SK-N-DZ (cell line): ENCODE measurements around the gene KIF15.
"Not testable (repeated sequence)": the region's sequence is repeated elsewhere in the genome, so short reads cannot be mapped to it uniquely, and the experiment has no call there.

Experiments
- DNase-seq: peaks from one replicate; pipeline ENCODE4 v3.0.0-alpha.2; 2015; ENCODE audit warnings: low spot score

The KIF15 gene

GRCh38 chr3:44825264-44825925 lies 63.8 kb downstream of the KIF15 start:
- DNase-seq, result peak; percentile 8

- DNase-seq, result no peak
Observed at GRCh38 chr3:44827196-44827595, 65.6 kb downstream of the KIF15 start.

GRCh38 chr3:44831232-44831631 lies 69.6 kb downstream of the KIF15 start:
- DNase-seq, result no peak

DNA sequence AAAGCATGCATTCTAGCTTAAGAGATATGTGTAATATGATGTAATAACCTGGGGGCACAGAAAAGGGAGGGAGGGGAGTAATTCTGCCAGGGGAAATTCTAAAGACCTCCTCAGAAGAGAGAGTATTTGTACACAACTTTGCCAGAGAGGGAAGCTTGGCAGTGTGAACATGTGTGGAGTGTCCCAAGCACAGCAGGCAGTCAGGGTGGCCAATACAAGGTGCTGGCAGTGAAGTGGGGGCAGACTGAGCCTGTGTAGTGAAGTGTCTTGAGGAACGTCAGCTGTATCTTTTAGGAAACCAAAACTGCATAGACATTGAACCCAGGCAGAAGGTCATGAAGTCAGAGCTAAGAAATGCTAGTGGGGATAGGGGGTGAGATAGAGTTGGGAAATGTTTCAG lies 70.4 kb downstream of the KIF15 start:
- DNase-seq, result no peak

GRCh38 chr3:44832965-44833364 lies 71.4 kb downstream of the KIF15 start:
- DNase-seq, result no peak

GRCh38 chr3:44833394-44833793 lies 71.8 kb downstream of the KIF15 start:
- DNase-seq, result no peak

DNA sequence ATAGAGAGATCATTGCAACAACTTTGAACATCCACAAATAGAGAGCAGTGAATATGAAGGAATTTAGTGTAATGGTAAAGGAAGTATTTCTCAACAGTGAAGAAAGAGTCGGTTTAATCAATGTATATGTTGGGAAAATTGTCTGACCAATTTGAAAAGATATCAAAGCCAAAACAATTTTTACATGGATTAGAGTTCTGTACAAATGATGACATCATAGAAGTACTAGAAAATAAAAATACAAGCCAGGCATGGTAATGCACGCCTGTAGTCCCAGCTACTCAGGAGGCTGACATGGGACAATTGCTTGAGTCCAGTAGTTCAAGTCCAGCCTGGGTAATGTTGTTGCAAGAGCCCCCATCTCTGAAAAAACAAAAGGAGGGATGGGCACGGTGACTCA lies 74.1 kb downstream of the KIF15 start:
- no peak for DNase-seq

DNA sequence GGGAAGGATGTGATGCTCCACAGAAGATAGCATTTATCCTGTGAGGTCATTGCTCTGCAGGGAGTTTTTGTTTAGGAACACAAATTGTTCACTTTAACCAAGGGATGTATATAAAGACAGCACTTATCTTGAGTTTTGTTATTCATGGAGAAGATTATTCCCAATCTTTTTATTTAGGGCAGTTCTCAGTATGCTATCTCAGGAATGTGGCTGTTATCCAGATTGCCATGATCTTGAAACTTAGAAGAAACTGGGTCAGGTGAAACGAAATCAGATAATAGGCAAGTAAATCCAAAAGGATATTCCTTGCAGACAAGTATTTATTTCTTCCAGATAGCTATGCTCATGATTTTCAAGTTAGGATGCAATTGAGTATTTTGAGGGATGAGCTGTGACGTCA lies 80.8 kb downstream of the KIF15 start:
- no peak for DNase-seq

GRCh38 chr3:44845528-44846520 lies 84.2 kb downstream of the KIF15 start:
- DNase-seq, result no peak

DNA sequence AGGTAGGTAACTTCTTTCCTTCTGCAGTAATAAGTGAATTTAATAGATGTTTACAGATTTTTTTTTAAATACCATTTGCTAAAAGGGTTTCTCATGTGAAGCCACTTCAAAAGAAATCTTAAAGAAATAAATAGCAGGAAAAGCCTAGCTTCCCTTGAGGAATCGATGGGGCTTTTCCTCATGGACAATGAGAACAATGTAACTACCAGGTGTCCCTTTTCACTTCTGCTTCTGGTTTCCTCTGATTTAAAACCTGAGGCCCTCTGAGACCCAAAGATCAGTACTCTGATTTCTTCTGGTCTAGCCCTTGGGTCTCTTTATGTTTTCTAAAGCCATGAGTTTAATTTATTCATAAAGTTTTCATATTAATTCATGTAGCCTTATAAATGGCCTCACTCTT lies 87.0 kb downstream of the KIF15 start:
- no peak for DNase-seq

DNA sequence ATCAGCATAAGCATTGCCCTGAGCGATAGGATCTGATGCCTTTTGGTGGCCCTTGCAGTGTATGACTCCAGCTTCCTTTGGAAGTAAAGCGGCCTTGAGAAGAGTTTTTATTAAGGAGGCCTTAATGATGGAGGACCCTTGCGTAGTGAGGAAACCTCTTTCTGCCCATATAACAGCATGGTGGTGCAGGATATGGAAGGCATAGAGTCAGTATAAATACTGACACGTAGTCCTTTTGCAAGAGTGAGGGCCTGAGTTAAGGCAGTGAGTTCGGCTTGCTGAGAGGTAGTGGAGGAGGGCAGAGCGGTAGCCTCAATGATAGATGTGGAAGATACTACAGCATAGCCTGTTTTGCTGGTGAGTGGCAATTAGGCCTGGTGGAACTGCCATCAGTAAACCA lies 95.1 kb downstream of the KIF15 start:
- DNase-seq, result not testable (repeated sequence)

DNA sequence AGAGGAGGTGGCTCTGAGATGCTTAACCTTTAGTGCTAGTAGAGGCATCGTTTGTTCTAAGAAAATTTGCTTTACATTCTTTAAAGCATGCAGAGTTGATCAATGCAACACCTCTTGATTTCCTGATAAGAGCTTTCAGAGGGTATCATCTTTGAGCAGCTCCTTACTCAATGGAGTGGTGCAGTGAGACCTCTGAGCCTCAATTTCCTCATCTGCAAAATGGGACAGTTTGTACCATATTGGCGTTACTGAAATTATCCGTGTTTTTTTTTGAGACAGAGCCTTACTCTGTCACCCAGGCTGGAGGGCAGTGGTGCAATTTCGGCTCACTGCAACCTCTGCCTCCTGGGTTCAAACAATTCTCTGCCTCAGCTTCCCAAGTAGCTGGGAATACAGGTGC lies 98.5 kb downstream of the KIF15 start:
- DNase-seq, result no peak

DNA sequence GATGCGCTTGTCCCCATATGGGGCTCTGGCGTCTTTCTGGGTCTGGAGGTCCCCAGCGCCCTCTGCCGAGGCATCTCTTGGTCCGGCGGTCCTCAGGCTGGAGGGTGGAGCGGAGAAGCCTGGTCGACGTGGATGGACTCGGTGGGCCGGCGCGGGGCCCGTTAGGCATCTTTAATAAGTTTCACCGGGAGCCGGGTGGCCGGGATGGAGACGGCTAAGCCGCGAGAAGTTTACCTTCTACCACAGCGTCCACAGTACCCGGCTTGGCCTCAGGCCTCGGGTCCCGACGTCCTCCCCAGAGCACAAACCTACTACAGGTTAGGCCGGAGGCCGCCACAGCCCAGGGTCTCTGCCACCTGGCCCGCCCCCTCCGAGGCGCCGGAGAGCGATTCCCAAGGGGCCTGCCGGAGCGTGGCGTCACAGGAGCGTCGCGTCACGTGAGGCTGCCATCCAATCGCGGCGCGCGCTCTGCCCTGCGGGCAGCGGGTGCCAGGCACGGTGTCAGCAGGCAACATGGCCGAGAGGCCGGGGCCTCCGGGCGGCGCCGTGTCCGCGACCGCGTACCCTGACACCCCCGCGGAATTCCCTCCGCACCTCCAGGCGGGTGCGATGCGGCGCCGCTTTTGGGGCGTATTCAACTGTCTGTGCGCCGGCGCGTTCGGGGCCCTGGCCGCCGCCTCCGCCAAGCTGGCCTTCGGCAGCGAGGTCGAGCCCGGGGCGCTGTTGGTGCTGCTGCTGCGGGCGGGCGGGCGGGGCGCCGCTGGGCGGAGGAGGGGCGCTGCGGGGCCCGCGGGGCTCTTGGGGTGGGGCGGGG lies 100.0 kb downstream of the KIF15 start, which contains the start of gene TMEM42:
TMEM42 (plus strand) TSS at position 501 of the 814 bp plus-strand sequence; CDS start at position 514, 13 bp downstream.
- DNase-seq, result peak; percentile 76

GRCh38 chr3:44862226-44862637 lies 100.6 kb downstream of the KIF15 start:
- DNase-seq, result no peak

DNA sequence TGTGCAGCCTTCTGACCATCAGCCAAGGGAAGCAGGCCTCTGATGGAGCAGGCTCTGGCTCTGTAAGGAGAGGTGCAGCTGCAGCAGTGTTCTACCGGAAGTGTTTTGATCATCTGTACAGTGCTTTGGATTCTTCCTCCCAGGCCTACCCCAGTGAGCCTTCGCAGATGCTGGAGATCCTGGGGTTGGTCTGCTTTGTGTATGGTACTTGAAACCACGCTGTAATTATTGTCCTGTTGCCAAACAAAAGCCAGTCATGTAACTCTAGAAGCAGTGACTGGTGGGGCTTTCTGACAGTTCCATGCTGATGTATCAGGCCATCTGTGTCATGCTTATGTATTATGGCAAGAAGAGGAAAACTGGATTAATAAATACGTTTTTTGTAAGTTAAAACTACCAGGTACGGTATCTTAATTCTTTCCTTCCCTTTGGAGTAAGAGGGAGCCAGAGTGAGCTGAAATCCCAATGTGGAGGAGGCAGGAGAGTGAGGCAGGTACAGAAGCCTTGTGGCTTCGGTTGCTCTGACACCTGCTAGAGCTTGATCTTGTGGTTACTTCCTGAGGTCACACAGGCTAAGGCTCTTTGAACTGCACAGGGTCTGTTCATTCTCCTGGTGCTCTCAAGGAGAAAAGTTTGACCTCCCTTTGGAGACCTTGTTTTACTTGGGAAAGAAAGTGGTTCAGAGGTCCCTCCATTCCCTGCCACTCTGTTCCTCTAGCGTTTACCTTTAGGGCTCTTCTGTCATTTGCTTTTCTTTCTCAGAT lies 103.9 kb downstream of the KIF15 start:
- DNase-seq, result no peak

DNA sequence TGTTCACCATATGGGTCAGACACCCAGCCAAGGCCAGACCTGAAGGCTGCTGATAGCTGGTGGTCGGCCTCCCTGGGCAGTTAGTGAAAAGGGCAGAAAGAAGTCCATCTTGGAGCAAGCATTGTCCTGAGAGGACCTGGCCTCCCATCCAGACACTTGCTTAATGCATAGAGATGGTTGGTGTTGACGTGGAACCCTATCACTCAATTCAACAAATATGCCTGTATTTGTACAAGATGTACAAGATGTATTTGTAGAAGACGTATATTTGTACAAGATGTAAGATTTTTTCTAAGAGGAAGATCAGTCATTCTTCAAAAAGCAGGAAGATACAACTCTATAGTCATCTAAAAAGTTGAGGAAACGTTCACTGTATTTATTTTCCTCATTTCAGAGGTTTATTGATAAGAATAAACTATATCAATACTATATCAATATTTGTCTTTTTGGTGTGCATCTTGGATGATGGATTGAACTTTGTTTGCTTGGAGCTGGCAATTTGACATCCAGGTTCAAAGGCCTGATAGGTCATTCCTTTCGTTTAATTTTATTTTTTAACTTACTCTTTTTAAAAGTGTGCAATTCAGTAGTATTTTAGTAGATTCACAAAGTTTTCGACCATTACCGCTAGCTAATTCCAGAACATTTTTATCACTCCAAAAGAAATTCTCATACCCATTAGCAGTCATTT lies 106.0 kb downstream of the KIF15 start:
- DNase-seq, result no peak

GRCh38 chr3:44870375-44871061 lies 108.9 kb downstream of the KIF15 start:
- no peak for DNase-seq

GRCh38 chr3:44874308-44874707 lies 112.7 kb downstream of the KIF15 start, which contains the start of gene TGM4:
Gene TGM4 (plus strand): TSS chr3:44874608. CDS start chr3:44874679, 71 bp downstream.
- DNase-seq, result no peak

- DNase-seq, result no peak
Observed at GRCh38 chr3:44875596-44875995, 114.0 kb downstream of the KIF15 start.

DNA sequence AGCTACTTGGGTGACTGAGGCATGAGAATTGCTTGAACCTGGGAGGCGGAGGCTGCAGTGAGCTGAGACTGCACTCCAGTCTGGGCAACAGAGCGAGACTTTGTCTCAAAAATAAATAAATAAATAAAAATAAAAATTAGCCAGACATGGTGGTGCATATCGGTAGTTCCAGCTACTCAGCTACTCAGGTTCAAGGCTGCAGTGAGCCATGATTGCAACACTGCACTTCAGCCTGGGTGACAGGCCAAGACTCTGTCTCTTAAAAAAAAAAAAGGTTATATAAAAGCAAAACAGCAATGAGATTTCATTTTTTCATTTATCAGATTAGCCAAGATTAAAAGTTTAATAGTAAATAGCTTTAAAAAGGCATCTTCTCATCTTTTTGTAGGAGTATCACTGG lies 115.7 kb downstream of the KIF15 start:
- DNase-seq, result no peak
